DMS53 treated with DMSO at 0.1 percent for 48 hours (cell line): Measurements from ENCODE around the gene SLC12A9.
"Not testable (repeated sequence)": the region's sequence is repeated elsewhere in the genome, so short reads cannot be mapped to it uniquely, and the experiment has no call there.

Experiments
- DNase-seq: peaks from one replicate; lab custom pipeline; 2025; ENCODE audit not compliant: unreplicated experiment; lab: John Stamatoyannopoulos, UW

Gene SLC12A9

GRCh38 chr7:100894860-100895700 lies 42.6 kb downstream of the SLC12A9 start:
- DNase-seq: no peak

GRCh38 chr7:100895701-100895955 lies 43.1 kb downstream of the SLC12A9 start, which contains the start of gene ACHE:
TSS of gene ACHE (minus strand) at chr7:100895888. CDS start at chr7:100894232, 1,656 bp downstream.
- no peak for DNase-seq

- DNase-seq: no peak
Measured at GRCh38 chr7:100895956-100896731, 43.6 kb downstream of the SLC12A9 start.

- DNase-seq: no peak
Measured at GRCh38 chr7:100896732-100897608, 44.5 kb downstream of the SLC12A9 start.

- no peak for DNase-seq
Measured at GRCh38 chr7:100897772-100898454, 45.4 kb downstream of the SLC12A9 start.

- no peak for DNase-seq
Measured at GRCh38 chr7:100899432-100899831, 46.9 kb downstream of the SLC12A9 start.

- DNase-seq: no peak
Measured at GRCh38 chr7:100900978-100901377, 48.5 kb downstream of the SLC12A9 start.

GRCh38 chr7:100901921-100902332 lies 49.4 kb downstream of the SLC12A9 start:
- no peak for DNase-seq

- no peak for DNase-seq
Measured at GRCh38 chr7:100902638-100903037, 50.1 kb downstream of the SLC12A9 start.

- no peak for DNase-seq
Measured at GRCh38 chr7:100908512-100908911, 56.0 kb downstream of the SLC12A9 start.

GRCh38 chr7:100910443-100910842 lies 57.9 kb downstream of the SLC12A9 start:
- DNase-seq: not testable (repeated sequence)

GRCh38 chr7:100911484-100911883 lies 59.0 kb downstream of the SLC12A9 start:
- DNase-seq: no peak

- no peak for DNase-seq
Measured at GRCh38 chr7:100914208-100914878, 61.8 kb downstream of the SLC12A9 start.

GRCh38 chr7:100914879-100915447 lies 62.5 kb downstream of the SLC12A9 start:
- no peak for DNase-seq
